GM12801 (cell line): ENCODE results near the gene ZFP1.

ENCODE experiments used
- TF ChIP-seq, protein P1 (sequence below): IDR thresholded peaks from one replicate; pipeline ENCODE4 v1.5.1; 2011; ENCODE audit warnings: control low read depth; ENCODE audit not compliant: insufficient read length; ENCODE audit errors: extremely low read depth

The ZFP1 gene

DNA sequence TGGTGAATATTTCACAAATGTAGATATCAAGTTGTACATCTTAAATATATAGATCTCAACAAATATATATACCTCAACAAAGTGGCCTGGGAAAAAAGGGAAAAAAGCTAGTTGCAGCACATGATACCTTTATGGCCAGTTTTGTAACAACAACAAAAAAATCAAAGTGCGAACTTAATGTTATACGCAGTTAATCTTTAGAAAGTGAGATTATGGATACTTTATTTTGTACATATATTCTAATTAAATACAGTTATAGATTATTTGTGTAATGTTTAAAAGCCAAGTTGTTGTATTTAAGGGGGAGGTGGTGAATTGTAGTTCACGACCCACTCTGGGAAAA, 385 bp upstream of the ZFP1 start:
- TF ChIP-seq, protein P1, sequence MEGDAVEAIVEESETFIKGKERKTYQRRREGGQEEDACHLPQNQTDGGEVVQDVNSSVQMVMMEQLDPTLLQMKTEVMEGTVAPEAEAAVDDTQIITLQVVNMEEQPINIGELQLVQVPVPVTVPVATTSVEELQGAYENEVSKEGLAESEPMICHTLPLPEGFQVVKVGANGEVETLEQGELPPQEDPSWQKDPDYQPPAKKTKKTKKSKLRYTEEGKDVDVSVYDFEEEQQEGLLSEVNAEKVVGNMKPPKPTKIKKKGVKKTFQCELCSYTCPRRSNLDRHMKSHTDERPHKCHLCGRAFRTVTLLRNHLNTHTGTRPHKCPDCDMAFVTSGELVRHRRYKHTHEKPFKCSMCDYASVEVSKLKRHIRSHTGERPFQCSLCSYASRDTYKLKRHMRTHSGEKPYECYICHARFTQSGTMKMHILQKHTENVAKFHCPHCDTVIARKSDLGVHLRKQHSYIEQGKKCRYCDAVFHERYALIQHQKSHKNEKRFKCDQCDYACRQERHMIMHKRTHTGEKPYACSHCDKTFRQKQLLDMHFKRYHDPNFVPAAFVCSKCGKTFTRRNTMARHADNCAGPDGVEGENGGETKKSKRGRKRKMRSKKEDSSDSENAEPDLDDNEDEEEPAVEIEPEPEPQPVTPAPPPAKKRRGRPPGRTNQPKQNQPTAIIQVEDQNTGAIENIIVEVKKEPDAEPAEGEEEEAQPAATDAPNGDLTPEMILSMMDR, result no peak

DNA sequence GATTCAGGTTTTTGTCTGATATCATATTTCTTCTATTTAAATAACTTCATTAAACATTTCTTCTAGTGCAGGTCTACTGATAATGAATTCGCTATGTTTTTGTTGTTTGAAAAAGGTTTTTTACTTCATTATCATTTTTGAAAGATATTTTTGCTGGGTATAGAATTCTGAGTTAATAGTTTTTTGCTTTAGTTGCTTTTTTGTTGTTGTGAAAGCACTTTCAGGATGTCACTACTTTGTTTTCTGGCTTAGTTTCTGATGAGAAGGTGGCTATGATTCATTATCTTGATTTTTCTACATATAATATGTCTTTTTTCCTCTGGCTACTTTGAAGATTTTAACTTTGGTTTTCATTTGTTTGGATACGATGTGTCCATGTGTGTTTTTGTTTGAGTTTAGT, 3.5 kb downstream of the ZFP1 start:
- TF ChIP-seq, protein P1, result no peak

DNA sequence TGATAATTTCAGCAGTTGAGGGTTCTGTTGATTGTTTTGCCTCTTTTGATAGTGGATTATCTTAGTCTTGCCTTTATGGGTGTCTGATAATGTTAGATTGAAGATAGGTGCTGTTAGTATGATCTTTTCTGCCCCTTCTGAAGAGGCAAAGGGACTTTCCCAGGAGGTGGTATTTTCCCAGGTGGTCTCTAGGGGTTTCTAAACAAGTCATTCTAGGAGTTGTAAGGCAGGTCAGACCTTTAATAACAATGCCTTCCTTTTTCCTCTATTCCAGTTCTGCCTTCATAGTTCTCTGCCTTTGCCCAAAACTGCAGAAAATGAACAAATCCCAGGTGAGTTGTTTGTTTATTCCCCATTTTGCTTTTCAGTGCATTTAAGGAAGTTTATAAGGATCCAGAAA, 4.3 kb downstream of the ZFP1 start:
- TF ChIP-seq, protein P1, result no peak

DNA sequence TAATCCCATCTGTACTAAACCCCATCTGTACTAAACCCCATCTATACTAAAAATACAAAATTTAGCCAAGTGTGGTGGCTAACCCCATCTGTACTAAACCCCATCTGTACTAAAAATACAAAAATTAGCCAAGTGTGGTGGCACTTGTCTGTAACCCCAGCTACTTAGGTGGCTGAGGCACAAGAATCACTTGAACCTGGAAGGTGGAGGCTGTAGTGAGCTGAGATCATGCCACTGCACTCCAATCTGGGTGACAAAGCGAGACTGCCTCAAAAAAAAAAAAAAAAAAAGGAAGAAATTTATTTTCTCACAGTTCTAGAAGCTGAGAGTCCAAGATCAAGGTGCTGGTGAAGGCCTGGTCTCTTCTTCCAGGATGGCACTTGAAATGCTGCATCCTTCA, 12.1 kb downstream of the ZFP1 start:
- TF ChIP-seq, protein P1, result no peak

DNA sequence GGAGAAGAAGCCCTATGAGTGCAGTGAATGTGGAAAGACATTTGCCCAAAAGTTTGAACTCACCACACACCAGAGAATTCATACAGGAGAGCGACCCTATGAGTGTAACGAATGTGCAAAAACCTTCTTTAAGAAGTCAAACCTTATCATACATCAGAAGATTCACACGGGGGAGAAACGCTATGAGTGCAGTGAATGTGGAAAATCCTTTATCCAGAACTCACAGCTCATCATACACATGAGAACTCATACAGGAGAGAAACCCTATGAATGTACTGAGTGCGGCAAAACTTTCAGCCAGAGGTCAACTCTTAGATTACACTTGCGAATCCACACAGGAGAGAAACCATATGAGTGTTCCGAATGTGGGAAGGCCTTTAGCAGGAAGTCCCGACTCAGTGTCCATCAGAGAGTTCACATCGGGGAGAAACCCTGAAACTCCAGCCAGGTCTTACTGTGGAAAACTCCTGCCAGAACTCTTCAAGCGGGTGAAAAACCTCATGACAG, 21.6 kb downstream of the ZFP1 start:
- TF ChIP-seq, protein P1, result no peak

DNA sequence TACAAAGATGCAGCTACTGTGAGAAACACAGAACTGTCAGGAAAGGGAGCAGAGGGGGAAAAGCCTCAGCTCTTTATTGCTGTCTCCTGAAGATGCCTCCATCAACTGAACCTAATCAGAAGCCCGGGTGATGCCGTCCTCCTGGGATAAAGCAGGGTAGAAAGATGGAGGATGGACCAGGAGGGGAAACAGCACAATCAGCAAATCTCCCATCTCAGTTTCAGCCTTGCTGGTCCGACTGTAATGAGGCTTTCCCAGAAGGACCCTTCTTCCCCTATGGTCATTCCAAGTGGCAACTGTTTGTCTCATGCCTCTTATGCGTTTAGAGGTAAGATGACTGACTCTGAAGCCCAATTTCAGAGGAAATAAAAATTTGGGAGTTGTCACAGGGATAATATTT, 24.3 kb downstream of the ZFP1 start:
- TF ChIP-seq, protein P1, result no peak

DNA sequence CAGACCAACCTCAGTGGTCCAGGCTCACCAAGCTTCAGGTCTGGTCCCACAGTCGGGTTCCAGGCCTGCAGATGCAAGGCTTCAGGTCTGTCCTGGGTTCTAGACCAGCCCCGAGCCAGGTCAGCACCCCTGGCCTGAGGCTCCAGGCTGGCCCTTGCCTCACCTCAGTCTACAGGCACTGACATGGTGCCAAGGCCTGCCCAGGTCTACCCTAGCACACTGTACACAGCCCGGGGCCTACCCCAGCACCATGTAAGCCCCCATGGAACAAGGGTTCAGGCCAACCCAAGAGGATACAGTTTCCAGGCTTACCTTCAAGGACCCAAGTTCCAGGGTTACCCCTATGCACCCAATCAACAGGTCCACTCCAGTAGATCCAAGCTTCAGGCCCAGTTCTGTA, 26.8 kb downstream of the ZFP1 start:
- TF ChIP-seq, protein P1, result no peak

DNA sequence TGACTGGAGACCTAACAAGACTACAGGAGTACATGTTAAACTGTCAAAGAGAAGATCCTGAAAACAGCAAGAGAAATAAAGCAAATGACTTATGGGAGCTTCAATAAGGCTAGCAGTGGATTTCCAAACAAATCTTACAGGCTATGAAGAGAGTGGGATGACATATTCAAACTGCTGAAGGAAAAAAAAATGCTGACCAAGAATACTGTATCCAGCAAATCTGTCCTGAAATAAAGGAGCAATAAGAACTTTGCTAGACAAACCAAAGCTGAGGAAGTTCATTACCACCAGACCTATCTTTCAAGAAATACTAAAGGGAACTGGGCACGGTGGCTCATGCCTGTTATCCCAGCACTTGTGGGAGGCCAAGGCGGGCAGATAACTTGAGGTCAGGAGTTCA, 28.6 kb downstream of the ZFP1 start:
- TF ChIP-seq, protein P1, result no peak
